ENCODE results near the gene SPIN3.
"Not testable (repeated sequence)": the region's sequence is repeated elsewhere in the genome, so short reads cannot be mapped to it uniquely, and the experiment has no call there.

Gene SPIN3

DNA sequence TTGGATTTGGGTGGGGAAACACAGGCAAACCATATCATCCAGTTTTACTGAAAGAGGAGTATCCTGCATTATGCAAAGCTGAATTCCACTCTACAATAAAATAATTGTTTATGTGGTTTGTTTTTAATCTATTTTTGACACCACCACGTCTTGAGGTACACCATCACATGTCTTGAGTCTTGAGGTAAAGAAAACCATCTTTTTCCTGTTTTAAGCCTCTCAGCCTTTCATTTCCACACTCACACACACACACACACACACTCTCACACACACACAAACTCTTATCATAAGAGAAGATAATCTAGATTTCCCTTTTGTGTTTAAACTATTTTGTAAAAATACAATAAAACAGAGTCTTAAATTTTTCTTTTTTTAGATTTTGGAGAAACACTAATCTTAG lies 32.0 kb downstream of the SPIN3 start:
- no peak for DNase-seq
- Histone ChIP-seq H3K9me3 (ENCODE audit: control insufficient read depth, low read length) (no peaks in the 10 kb centered on the region), H2BK5ac (ENCODE audit: low read depth, low read length, poor library complexity, severe bottlenecking) (no peak overlapping the region), H4K91ac (ENCODE audit: low read length) (no peak overlapping the region), H2BK15ac (ENCODE audit: low read depth, poor library complexity, severe bottlenecking) (no peak overlapping the region), H3K4me2 (ENCODE audit: low read length, poor library complexity, severe bottlenecking) (no peak overlapping the region), H2BK120ac (ENCODE audit: low read depth, low read length) (no peak overlapping the region), H2AK5ac (ENCODE audit: low read length, severe bottlenecking) (no peak overlapping the region), H3K23ac (ENCODE audit: low read length in 2 of 2) (no peak overlapping the region), H3K79me1 (replicated peaks; ENCODE audit: low read length, poor library complexity, severe bottlenecking) (no peaks in the 10 kb centered on the region), H3K14ac (ENCODE audit: low read length in 2 of 2) (no peak overlapping the region), H3K36me3 (ENCODE audit: control insufficient read depth in 1 of 2, insufficient read depth in 2 of 2, low read depth in 1 of 2, low read length in 2 of 2) (peaks cover 0 to 12% of the 10 kb centered on the region in 2 experiments), H3K4me3 (ENCODE audit: insufficient read depth in 1 of 2, low read depth in 1 of 2, low read length in 2 of 2) (no peak overlapping the region), H3K9ac (ENCODE audit: low read length) (no peak overlapping the region), H3K27me3 (ENCODE audit: control insufficient read depth in 1 of 2, insufficient read depth in 1 of 2, low read length in 2 of 2) (peaks cover 0 to 18% of the 10 kb centered on the region in 2 experiments), H3K18ac (ENCODE audit: low read depth in 1 of 2, low read length in 2 of 2) (no peak overlapping the region), H3K27ac (ENCODE audit: low read length, poor library complexity, severe bottlenecking) (no peak overlapping the region), H3K4me1 (ENCODE audit: control insufficient read depth, insufficient read depth, low read depth, low read length) (no peaks in the 10 kb centered on the region), H2BK12ac (ENCODE audit: low read length in 2 of 2) (no peak overlapping the region), H4K8ac (ENCODE audit: low read length) (no peak overlapping the region), H2AFZ (ENCODE audit: low read depth, low read length) (no peak overlapping the region), H3K4ac (ENCODE audit: low read depth in 1 of 2, low read length in 2 of 2) (no peak overlapping the region)
- no CpG with 5 or more reads among the region's 1 CpG for whole genome bisulfite sequencing

DNA sequence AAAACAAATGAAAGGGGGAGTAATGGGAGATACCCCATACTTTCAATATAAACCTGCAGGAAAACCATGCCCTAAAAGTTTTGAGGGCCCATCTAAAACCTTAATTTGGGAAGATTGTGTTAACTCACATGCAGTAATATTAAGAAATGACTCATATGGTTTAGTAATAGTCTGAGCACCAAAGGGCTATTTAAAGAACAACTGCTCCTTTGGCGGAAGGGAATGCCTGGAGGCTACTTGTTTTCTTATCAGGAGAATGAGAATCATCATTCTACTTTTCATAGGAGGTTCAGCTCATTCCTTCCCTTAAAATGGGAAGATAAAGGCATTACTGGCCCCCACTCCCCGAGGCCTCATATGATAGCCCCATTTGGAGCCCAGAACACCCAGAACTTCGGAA lies 47.6 kb downstream of the SPIN3 start:
- no peak overlapping the region for H2AK5ac ChIP-seq (ENCODE audit: low read length, severe bottlenecking)
- no peak overlapping the region for H3K9ac ChIP-seq (ENCODE audit: low read length)
- no peak overlapping the region for H2BK5ac ChIP-seq (ENCODE audit: low read depth, low read length, poor library complexity, severe bottlenecking)
- H3K4me2 ChIP-seq (ENCODE audit: low read length, poor library complexity, severe bottlenecking): no peak overlapping the region
- no peak overlapping the region for H3K27ac ChIP-seq (ENCODE audit: low read length, poor library complexity, severe bottlenecking)
- H4K91ac ChIP-seq (ENCODE audit: low read length): no peak overlapping the region
- no peaks in the 10 kb centered on the region for H3K79me1 ChIP-seq (replicated peaks; ENCODE audit: low read length, poor library complexity, severe bottlenecking)
- no peak for DNase-seq
- no peak overlapping the region for H4K8ac ChIP-seq (ENCODE audit: low read length)
- no peaks in the 10 kb centered on the region for H3K4me1 ChIP-seq (ENCODE audit: control insufficient read depth, insufficient read depth, low read depth, low read length)
- no peak overlapping the region for H3K4ac ChIP-seq (ENCODE audit: low read depth in 1 of 2, low read length in 2 of 2)
- H2BK120ac ChIP-seq (ENCODE audit: low read depth, low read length): no peak overlapping the region
- WGBS: 90% methylated on average over 2 of the region's 3 CpGs
- H2BK12ac ChIP-seq (ENCODE audit: low read length in 2 of 2): no peak overlapping the region
- no peak overlapping the region for H3K23ac ChIP-seq (ENCODE audit: low read length in 2 of 2)
- no peaks in the 10 kb centered on the region for H3K9me3 ChIP-seq (ENCODE audit: control insufficient read depth, low read length)
- no peak overlapping the region for H3K14ac ChIP-seq (ENCODE audit: low read length in 2 of 2)
- no peak overlapping the region for H3K18ac ChIP-seq (ENCODE audit: low read depth in 1 of 2, low read length in 2 of 2)
- H3K27me3 ChIP-seq (ENCODE audit: control insufficient read depth in 1 of 2, insufficient read depth in 1 of 2, low read length in 2 of 2): no peaks in the 10 kb centered on the region
- no peak overlapping the region for H2BK15ac ChIP-seq (ENCODE audit: low read depth, poor library complexity, severe bottlenecking)
- no peak overlapping the region for H2AFZ ChIP-seq (ENCODE audit: low read depth, low read length)
- no peaks in the 10 kb centered on the region for H3K36me3 ChIP-seq (ENCODE audit: control insufficient read depth in 1 of 2, insufficient read depth in 2 of 2, low read depth in 1 of 2, low read length in 2 of 2)
- no peak overlapping the region for H3K4me3 ChIP-seq (ENCODE audit: insufficient read depth in 1 of 2, low read depth in 1 of 2, low read length in 2 of 2)

DNA sequence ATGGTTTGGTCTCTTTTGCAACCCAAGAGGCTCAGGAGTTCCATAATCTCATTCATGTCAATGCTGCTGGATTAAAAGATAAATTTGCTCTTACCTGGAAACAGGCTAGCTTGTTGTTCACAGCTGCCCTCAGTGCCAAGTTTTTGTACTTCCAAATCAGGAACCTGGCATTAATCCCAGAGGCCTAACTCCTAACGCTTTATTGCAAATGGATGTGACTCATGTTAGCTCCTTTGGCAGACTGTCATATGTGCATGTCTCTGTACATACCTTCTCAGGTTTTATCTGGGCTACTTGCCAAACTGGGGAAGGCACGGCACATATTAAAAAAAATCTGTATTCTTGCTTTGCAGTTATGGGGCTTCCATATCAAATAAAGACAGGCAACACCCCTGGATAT lies 49.1 kb downstream of the SPIN3 start:
- H3K18ac ChIP-seq (ENCODE audit: low read depth in 1 of 2, low read length in 2 of 2); H3K14ac ChIP-seq (ENCODE audit: low read length in 2 of 2); H3K23ac ChIP-seq (ENCODE audit: low read length in 2 of 2); H2AFZ ChIP-seq (ENCODE audit: low read depth, low read length); H2BK5ac ChIP-seq (ENCODE audit: low read depth, low read length, poor library complexity, severe bottlenecking); H2BK120ac ChIP-seq (ENCODE audit: low read depth, low read length); H3K9ac ChIP-seq (ENCODE audit: low read length); H4K91ac ChIP-seq (ENCODE audit: low read length); H2AK5ac ChIP-seq (ENCODE audit: low read length, severe bottlenecking); H3K79me1 ChIP-seq (replicated peaks; ENCODE audit: low read length, poor library complexity, severe bottlenecking); H3K27me3 ChIP-seq (ENCODE audit: control insufficient read depth in 1 of 2, insufficient read depth in 1 of 2, low read length in 2 of 2); H3K36me3 ChIP-seq (ENCODE audit: control insufficient read depth in 1 of 2, insufficient read depth in 2 of 2, low read depth in 1 of 2, low read length in 2 of 2); H3K4me1 ChIP-seq (ENCODE audit: control insufficient read depth, insufficient read depth, low read depth, low read length); DNase-seq; H3K4ac ChIP-seq (ENCODE audit: low read depth in 1 of 2, low read length in 2 of 2); H3K4me2 ChIP-seq (ENCODE audit: low read length, poor library complexity, severe bottlenecking); H4K8ac ChIP-seq (ENCODE audit: low read length); H2BK12ac ChIP-seq (ENCODE audit: low read length in 2 of 2); H3K9me3 ChIP-seq (ENCODE audit: control insufficient read depth, low read length); H3K27ac ChIP-seq (ENCODE audit: low read length, poor library complexity, severe bottlenecking); H2BK15ac ChIP-seq (ENCODE audit: low read depth, poor library complexity, severe bottlenecking); H3K4me3 ChIP-seq (ENCODE audit: insufficient read depth in 1 of 2, low read depth in 1 of 2, low read length in 2 of 2): not testable (repeated sequence)
- 100% methylated on average over 2 of the region's 2 CpGs for WGBS

DNA sequence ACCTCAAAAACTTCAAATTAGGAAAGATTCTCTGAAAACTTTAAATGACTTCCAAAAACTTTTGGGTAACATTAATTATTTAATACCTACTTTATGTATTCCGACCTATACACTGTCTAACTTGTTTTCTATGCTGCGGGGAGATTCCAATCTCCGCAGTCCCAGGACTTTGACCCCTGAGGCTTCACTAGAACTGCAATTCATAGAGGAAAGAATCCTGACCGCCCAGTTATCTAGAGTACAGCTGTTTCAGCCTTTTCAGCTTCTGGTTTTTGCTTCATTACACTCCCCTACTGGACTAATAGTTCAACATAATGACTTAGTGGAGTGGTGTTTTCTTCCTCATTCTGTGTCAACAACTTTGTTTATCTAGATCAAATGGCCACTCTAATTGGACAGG lies 50.1 kb downstream of the SPIN3 start:
- not testable (repeated sequence) for H3K4ac ChIP-seq (ENCODE audit: low read depth in 1 of 2, low read length in 2 of 2); H2AK5ac ChIP-seq (ENCODE audit: low read length, severe bottlenecking); H3K18ac ChIP-seq (ENCODE audit: low read depth in 1 of 2, low read length in 2 of 2); H2BK5ac ChIP-seq (ENCODE audit: low read depth, low read length, poor library complexity, severe bottlenecking); H3K4me3 ChIP-seq (ENCODE audit: insufficient read depth in 1 of 2, low read depth in 1 of 2, low read length in 2 of 2); H2BK12ac ChIP-seq (ENCODE audit: low read length in 2 of 2); H3K36me3 ChIP-seq (ENCODE audit: control insufficient read depth in 1 of 2, insufficient read depth in 2 of 2, low read depth in 1 of 2, low read length in 2 of 2); H4K8ac ChIP-seq (ENCODE audit: low read length); H3K14ac ChIP-seq (ENCODE audit: low read length in 2 of 2); H2BK15ac ChIP-seq (ENCODE audit: low read depth, poor library complexity, severe bottlenecking); H3K23ac ChIP-seq (ENCODE audit: low read length in 2 of 2); H2AFZ ChIP-seq (ENCODE audit: low read depth, low read length); H3K9me3 ChIP-seq (ENCODE audit: control insufficient read depth, low read length); H3K4me1 ChIP-seq (ENCODE audit: control insufficient read depth, insufficient read depth, low read depth, low read length); H4K91ac ChIP-seq (ENCODE audit: low read length); H3K27me3 ChIP-seq (ENCODE audit: control insufficient read depth in 1 of 2, insufficient read depth in 1 of 2, low read length in 2 of 2); H2BK120ac ChIP-seq (ENCODE audit: low read depth, low read length); DNase-seq; H3K9ac ChIP-seq (ENCODE audit: low read length); H3K27ac ChIP-seq (ENCODE audit: low read length, poor library complexity, severe bottlenecking); H3K79me1 ChIP-seq (replicated peaks; ENCODE audit: low read length, poor library complexity, severe bottlenecking); H3K4me2 ChIP-seq (ENCODE audit: low read length, poor library complexity, severe bottlenecking)
- WGBS: 75% methylated on average over 3 of the region's 4 CpGs
